ENCODE measurements around the gene SNX15.
"Not testable (repeated sequence)": the region's sequence is repeated elsewhere in the genome, so short reads cannot be mapped to it uniquely, and the experiment has no call there.

Gene SNX15

GRCh38 chr11:65003282-65003681 is 24.0 kb upstream of the SNX15 start:
- H3K4me3 ChIP-seq (ENCODE audit: low read depth, low read length) = no peak overlapping the region
- TF ChIP-seq CTCF (IDR thresholded peaks at IDR 0.05; ENCODE audit: insufficient read depth, low read depth, low read length, missing control alignments) = no peak
- DNase-seq (ENCODE audit: low read depth) = no peak

- not testable (repeated sequence) for H3K4me3 ChIP-seq (ENCODE audit: low read depth, low read length); DNase-seq (ENCODE audit: low read depth)
These were observed 23.3 kb upstream of the SNX15 start for GRCh38 chr11:65003968-65004367.

- H3K4me3 ChIP-seq (ENCODE audit: low read depth, low read length) = no peak overlapping the region
- no peak for TF ChIP-seq CTCF (IDR thresholded peaks at IDR 0.05; ENCODE audit: insufficient read depth, low read depth, low read length, missing control alignments)
- no peak for DNase-seq (ENCODE audit: low read depth)
These were observed 19.2 kb upstream of the SNX15 start for GRCh38 chr11:65008016-65008415.

- DNase-seq (ENCODE audit: low read depth) = no peak
- TF ChIP-seq CTCF (IDR thresholded peaks at IDR 0.05; ENCODE audit: insufficient read depth, low read depth, low read length, missing control alignments) = no peak
- H3K4me3 ChIP-seq (ENCODE audit: low read depth, low read length) = no peak overlapping the region
These were observed 18.4 kb upstream of the SNX15 start for GRCh38 chr11:65008873-65009272.

- H3K4me3 ChIP-seq (ENCODE audit: low read depth, low read length) = peak overlapping the region; percentile 75
- peak; percentile 93 for DNase-seq (ENCODE audit: low read depth)
- TF ChIP-seq CTCF (IDR thresholded peaks at IDR 0.05; ENCODE audit: insufficient read depth, low read depth, low read length, missing control alignments) = peak; percentile 81
These were observed 13.9 kb upstream of the SNX15 start for GRCh38 chr11:65013130-65013887.

GRCh38 chr11:65013888-65014725 is 13.1 kb upstream of the SNX15 start, which contains the start of gene ARL2:
TSS of gene ARL2 (plus strand) at chr11:65014160. CDS start at chr11:65014208, 48 bp downstream.
- peak within 1 kb of the TSS; percentile 75 for H3K4me3 ChIP-seq (ENCODE audit: low read depth, low read length)
- peak; percentile 96 for DNase-seq (ENCODE audit: low read depth)
- peak; percentile 78 for TF ChIP-seq CTCF (IDR thresholded peaks at IDR 0.05; ENCODE audit: insufficient read depth, low read depth, low read length, missing control alignments)

- DNase-seq (ENCODE audit: low read depth) = no peak
- peak overlapping the region; percentile 75 for H3K4me3 ChIP-seq (ENCODE audit: low read depth, low read length)
- no peak for TF ChIP-seq CTCF (IDR thresholded peaks at IDR 0.05; ENCODE audit: insufficient read depth, low read depth, low read length, missing control alignments)
These were observed 12.5 kb upstream of the SNX15 start for GRCh38 chr11:65014726-65015227.

Measured in GM12865 (cell line).